GM18868 (cell line): ENCODE measurements around the gene FRA10AC1.

Experiments
- ATAC-seq: cut with Tn5 transposase; IDR thresholded peaks from one replicate; pipeline ENCODE4 v1.9.1; 2021; ENCODE audit warnings: mild to moderate bottlenecking, moderate library complexity; ENCODE audit not compliant: unreplicated experiment

Gene FRA10AC1

GRCh38 chr10:93630625-93631557 is 71.5 kb downstream of the FRA10AC1 start:
- ATAC-seq = no peak

GRCh38 chr10:93629647-93630305 is 72.6 kb downstream of the FRA10AC1 start:
- no peak for ATAC-seq

- no peak for ATAC-seq
These were observed 73.5 kb downstream of the FRA10AC1 start for GRCh38 chr10:93628858-93629257.

GRCh38 chr10:93622942-93623341 is 79.5 kb downstream of the FRA10AC1 start:
- no peak for ATAC-seq

- ATAC-seq = no peak
These were observed 81.5 kb downstream of the FRA10AC1 start for GRCh38 chr10:93620925-93621324.
